ENCODE results near the gene CCN6.
"Not testable (repeated sequence)": the region's sequence is repeated elsewhere in the genome, so short reads cannot be mapped to it uniquely, and the experiment has no call there.

CCN6 gene

DNA sequence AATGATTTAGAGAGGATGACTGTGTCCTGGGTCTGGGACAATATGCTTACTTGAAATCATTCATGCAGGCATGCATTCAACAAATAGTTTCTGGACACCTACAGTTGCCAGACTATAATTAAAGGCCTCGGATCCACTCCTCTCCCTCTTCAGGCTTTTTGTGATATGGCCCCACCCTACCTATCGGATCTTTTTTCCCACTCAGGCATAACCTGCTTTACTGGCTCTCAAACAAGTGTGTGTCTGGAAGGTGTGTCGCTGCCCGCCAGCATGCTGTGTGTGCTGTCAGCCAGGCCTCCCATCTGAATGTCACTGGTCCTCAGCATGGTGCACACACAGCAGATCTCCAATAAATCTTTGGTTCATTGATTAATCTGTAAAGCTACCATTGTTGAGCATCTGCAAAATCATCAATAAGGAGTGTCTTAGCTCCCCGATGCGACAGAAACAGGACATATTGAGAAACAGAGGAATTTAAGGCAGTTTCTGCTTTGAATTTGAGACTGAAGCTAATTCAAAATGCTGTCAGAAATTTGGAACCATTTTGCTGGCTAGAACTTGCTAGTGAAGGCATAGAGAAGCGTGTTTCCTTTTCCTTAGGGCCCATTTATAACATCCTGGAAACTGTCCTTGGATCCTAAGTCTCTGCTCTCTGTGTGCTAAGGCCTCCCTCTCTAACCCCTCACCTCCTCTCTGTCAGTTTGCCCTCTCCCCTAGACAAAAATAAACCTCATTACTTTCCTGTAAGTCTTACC is 23.5 kb upstream of the CCN6 start:
- DNase-seq = no peak

DNA sequence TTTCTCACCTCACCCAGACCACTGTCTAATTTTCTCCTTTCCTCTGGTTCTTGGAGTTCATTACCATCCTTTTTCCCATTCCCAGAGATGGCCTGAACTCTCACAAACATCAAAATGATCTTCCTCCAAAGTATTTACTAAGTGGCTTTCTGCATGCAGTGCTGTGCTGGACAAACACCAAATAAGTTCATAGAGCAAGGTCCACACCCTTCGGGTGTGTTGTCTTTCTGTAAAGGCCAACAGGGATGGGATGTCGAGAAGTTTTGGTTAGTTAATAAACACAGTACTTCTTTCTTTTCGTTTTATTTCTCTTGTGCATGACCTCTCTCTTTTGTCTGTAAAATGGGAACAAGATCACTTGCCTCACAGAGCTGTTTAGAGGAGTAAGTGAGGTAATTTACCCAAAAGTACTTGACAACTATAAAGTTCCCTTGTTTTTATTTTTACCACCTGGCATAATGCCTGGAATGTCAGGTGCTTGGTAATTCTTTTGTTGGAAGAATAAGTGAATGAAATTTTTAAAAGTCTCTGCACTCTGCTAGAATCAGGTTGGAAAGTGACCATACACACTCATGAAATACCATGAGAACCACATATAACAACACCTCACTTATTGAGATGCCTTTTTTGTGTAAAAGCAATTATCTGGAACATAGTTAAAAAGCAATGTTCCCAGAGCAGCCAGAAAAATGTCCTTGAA is 22.8 kb upstream of the CCN6 start:
- no peak for DNase-seq

DNA sequence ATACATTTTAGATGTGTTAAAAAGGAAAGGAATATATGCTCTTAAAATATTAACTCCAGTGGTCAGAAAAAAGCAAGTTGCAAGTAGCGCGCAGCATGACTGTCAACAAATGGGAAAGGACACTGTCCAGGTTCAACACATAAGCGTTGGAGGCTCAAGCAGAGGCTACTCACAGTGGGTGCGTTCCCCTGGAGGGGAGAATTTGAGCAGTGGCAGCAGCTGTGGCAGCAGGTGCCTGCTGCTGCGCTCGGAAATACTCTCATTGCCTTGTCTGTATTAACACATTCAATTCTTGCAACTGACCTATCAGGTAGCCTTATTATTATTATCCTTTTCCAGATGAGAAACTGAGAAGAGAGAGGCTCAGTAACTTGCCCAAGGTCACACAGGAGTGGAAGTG is 21.9 kb upstream of the CCN6 start:
- no peak for DNase-seq

DNA sequence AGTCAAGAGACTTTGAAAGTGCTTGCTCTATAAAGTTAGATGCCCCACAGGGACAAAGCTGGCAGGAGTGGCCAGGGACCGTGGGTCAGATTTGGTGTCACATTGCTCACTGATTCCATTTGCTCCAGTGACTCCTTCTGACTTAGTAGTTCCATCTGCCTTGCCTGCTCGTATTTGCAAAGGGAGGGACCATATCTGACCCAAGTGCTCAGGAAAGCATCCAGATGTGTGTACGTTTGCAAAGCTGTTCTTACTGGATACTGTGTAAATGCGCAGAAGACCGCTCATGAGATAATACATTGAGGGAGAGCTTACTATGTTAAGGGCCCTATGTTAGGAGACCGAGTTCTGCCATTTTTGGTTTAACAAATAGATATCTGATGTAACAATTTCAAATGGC is 21.2 kb upstream of the CCN6 start:
- no peak for DNase-seq

DNA sequence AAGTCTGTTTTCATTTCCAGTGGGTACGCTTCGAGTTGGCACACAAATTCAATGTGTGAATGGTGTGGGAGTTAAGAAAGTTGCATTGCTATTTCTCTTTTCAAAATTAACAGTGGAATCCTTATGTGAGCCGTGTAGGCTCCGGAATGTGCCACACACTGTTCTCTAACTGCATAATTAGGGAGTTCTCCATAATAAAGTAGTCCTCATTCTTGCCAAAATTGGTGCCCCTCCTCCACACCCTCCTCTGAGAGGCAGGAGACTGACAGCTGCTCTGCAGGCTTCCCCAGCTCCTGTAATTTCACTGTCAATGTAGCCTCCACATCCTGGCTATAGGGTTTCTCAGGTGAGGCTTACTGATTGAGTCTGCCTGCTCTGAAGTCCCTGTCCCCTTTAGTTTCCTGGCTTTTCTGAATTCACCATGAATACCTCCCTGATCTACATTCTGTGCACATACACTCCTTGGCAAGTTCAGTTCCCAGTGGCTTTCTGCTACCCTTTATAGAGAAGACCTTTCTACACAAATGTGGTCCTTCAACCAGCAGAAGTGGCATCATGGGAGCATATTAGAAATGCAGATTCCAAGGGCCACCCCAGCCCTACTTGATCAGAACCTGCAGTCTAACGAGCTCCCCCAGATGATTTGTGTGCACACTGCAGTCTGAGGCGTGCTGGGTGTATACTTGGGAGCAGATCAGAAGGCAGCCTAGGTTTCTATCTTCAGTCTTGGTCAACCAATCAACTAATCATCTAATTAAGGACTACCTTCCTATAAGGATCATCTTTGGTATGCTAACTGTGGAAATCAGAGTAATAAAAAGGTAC is 19.9 kb upstream of the CCN6 start:
- DNase-seq = no peak

DNA sequence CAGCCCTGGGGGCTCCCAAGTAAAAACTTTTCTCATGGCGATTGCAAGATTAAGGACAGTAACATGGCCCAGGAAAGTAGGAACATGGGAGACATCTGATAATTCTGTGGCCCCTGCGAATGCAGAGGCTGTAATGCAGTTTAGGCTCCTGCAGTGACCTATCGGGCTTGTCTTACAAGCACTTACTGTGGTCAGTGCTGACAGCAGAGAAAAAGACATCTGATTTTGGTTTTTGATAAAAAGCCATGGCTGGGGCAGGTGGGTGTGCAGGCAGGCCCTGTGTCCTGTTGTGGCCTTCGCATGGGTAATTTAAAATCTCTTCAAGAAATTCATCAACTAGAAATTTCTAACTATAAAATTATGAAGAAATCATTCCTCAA is 19.3 kb upstream of the CCN6 start:
- DNase-seq = no peak

DNA sequence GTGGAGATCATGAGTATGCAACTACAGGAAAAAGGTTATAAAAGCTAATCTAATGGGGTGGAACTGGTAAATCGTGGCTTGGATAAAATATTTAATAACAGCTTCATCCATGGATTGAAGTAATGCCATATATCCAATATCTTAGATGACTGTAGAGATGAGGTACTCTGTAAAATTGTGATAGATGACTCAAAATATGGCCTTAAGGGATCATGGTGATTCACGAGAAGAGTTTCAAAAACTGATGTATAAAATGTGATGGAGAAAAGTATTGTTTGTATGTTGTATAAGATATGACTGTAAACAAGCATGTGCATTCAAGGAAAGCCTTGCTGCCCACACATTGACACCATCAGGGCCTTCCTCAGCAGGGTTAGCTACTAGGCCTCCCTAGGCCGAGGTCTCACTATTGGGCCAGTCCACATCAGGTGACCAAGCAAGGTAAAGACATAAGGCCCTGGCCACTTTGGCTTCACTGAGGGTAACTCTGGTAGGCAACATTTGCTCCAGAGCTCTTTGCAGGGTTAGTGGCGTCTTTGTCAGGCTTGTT is 17.7 kb upstream of the CCN6 start:
- no peak for DNase-seq

DNA sequence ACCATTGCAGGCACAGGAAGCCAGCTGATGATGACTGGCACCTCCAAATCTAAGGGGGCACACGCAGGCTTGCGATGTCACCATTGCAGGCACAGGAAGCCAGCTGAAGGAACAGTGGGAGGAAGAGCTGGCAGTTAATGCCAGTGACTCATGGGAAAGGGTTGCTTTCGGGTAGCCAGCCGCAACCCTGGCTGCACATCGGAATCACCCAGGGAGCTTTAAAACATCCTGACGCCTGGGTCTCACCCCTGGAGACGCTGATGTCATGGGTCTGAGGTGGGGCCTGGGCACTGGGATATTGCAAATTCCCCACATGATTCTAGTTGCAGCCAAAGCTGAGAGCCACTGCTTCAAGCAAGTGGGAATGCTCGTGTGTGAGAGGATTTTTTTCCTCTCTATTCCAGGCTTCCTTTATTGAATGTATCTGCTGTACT is 16.1 kb upstream of the CCN6 start:
- DNase-seq = no peak

DNA sequence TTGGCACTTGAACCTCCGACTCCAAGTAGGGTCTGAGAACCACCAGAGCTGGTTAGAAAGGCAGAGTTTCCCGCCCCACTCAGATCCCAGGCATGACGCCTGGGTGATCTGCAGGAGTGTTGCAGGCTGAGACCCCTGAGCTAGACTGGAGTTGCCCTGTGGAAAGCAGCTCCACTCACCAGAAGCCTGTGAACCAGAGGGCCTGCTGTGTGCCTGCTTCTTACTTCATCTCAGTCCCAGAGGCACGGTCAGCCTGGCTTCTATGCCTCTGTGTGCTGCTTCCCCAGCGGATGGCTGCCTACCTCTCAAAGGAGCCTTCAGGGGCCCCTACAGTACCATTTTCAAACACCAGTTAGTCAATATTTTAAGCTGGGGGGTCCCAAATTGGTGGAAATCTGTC is 15.6 kb upstream of the CCN6 start:
- DNase-seq = no peak

DNA sequence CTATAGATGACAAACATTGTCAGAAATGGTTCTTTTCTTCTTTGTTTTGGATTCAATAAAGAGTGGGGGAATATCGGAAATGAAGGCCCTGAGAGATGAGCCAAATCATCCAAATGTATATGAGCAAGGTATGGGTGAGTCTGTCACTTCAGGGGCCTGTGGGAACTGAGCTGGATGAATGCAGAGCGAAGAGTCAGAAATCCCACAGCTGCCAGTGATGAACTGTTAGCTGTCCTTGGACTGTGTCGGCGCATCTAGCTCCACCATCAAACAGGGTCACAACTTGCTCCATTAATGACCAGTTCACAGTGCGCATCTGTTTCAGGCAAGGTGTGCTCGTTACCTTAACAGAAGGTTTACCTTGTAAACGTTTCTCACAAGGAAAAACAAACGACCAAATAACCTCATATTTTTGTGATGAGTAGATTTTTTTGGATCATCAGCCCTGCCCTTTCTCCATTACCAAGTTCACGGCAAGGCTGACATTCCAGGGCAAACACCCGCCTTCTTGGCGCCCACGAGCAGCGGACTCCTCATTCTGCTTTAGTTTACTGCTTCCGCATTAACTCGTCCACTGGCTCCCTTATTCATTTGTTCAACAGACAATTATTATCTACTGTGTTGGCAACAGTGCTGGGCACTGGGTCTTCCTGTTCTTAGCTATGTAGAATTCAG is 15.0 kb upstream of the CCN6 start:
- no peak for DNase-seq

DNA sequence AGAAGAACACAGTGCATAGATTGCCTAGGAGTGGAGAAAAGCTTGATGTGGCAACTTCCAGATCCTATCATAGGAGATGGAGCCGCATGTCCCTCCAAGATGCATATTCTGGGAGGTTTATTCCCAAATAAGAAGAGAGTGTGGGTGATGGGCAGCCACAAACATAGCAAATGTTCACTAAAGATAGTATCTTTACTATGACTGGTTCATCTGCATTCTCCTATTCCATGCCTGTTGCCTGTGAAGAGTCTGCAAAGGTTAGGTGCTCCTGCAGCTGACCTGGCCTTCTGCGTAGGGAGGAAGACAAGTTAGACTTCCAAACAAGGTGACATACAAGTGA is 14.5 kb upstream of the CCN6 start:
- no peak for DNase-seq

DNA sequence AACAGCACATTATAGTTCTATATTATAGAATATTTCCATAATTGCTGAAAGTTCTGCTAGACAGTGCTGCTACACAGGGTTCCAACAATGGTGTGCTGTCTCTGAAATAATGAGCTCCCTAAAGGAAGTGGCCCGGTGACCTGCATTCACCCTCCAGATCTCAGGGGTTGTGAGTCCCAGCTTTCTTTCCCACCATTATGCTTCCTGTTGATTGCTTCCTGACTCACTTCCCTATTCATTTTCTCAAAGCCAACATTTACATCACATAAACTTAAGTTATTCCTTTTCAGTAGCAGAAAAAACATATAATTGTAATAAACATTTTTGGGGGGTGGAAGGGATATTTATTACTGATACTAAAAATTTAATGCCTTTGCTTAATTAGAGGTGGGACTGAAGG is 12.9 kb upstream of the CCN6 start:
- no peak for DNase-seq

DNA sequence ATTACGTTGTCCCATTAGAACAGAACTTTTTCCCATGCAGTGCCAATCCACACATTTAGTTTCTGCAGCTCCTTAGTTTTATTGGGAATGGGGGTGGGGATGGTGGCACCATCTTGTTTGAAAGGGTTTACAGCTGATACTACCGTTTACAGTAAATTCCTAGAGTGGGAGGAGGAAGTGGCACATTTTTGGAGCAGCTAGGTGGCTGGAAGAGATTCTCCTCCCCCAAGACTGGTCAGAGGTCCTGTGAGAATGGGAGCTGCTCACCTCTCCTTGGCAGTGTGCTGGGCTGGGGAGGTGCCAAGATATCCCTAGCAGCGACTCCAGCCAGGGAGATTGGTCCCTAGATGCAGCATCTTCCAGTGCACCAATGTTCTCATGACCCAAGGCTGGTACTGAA is 12.4 kb upstream of the CCN6 start:
- DNase-seq = no peak

DNA sequence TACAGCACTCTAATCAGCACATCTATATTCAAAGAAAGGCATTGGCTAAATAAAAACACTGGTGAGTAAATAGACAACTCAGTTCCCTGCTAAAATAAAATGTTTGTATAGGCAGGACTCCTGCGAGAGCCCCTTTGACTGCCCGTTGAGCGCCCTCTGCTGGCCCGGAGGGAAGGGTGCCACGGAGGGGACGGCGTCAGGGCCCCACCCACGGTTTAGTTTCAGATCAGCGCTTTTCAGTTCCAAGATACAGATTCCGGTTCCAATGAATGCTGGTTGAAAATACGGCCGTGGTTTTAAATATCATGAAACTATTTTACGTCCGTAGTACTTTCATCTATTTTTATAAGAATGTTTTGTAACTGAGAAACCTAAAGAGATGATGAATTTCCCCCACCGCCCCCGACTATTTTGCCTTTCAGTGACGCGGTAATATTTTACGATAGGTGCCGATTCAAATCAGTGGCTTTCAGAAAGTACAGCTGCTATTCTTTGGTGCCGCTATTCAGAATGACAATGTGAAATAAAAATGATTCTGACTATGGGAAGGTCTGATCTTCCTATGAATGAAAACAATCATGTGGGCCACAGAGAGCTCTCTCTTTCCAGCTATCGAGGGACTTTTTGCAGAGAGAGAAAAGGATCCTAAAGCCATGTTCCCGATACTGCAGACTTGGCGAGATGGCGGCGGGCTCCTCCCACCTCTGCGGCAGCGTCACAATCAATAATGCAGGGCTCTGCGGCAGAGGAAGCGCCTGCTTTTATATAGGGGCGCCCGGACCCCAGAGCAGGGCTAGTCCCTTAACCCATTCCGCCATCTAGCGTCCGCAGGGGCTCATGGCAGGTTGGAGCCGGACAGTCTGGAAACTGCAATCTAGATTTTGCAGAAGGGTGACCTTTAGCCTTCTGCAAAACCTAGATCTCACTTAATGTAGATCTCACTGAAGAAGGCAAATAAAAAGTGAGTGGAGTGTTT is 10.6 kb upstream of the CCN6 start:
- DNase-seq = peak; percentile 83

DNA sequence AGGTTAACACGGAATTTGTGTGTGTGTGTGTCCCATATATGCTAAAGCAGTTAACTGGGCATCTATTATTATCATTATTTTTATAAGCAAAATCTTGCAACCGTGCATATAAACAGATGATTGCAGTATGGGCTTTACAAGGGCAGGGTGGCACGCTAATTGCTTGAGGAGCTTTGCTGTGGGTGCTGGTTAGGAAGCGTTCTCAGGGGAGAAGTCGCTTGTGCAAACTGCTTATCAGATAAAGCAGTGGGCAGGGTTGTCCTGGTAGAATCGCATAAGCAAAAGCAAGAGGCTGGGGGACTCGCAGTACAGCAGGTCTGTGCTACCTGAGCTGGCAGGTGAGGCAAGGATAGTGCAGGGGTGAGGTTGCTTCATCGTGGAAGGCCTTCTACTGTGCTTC is 9.7 kb upstream of the CCN6 start:
- no peak for DNase-seq

DNA sequence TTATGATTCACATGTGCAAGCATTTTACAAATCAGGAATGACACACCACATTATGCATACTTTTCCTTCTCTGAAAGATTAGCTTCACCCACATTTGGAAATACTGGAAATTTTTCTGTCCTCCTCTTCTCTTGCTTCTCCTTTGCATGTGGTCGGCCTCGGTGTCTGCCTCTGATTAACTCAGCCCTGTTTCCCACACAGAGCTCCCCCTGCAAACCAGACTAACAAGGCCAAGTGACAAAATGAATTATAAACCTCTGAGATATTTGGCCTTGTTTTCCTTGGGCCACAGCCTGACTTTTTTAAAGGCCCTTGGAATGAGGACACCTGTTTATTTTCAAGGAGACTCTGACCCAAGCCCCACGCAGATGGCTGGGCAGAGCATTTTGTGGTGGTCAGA is 9.0 kb upstream of the CCN6 start:
- DNase-seq = no peak

DNA sequence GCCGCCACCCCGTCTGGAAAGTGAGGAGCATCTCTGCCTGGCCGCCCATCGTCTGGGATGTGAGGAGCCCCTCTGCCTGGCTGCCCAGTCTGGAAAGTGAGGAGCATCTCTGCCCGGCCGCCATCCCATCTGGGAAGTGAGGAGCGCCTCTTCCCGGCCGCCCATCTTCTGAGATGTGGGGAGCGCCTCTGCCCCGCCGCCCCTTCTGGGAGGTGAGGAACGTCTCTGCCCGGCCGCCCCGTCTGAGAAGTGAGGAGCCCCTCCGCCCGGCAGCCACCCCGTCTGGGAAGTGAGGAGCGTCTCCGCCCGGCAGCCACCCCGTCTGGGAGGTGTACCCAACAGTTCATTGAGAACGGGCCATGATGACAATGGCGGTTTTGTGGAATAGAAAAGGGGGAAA is 6.4 kb upstream of the CCN6 start:
- DNase-seq = not testable (repeated sequence)

DNA sequence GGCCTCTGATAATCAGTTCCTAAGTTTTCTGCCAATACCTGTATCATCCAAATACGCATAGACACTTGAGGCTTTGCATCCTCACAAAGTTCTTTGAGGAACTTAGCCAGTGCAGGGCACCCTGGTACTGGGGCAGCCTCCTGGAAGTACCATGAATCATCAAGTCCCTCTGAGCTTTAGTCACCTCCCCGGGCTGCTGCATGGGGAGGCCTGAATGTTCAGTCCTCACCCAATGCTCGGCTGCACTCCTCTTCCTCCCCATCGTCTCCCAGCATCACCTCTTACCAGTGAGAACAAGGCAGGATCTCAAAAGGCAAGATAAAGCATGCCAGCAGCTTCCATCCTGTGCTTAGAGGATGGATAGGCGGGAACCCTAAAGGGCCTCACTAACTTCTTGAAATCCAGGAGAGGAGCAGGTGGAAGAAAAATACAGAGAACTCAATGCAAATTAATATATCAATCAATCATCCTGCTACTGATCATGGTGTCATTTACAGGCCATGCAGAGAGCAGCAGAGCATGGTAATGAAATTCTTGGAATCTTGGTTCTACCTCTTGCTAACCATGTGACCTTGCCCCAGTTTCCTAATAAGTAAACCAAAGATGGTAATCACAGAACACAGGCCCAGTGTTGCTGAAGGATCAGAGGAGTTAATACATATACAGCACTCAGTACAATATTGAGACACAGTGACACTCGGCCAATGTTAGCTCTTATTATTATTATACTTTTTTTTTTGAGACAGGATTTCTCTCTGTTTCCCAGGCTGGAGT is 4.7 kb upstream of the CCN6 start:
- no peak for DNase-seq

DNA sequence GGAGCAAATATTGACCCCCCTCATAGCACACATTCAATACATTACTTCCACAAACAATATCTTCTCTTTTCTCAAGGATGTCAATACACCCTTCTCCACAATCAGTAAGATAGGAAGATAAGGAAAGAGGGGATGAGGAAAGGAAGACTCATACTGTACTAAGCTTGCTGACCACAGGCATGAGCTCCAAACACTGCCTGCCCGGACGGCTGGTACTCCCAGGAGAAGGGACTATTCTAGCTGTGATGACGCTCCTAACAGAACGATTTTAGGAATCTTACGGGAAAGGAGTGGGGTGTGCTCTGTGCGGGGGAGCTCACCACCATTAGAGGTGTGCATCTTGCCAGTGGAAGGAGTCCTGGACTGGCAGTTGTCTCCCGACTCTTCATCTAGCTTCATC is 3.9 kb upstream of the CCN6 start:
- no peak for DNase-seq

DNA sequence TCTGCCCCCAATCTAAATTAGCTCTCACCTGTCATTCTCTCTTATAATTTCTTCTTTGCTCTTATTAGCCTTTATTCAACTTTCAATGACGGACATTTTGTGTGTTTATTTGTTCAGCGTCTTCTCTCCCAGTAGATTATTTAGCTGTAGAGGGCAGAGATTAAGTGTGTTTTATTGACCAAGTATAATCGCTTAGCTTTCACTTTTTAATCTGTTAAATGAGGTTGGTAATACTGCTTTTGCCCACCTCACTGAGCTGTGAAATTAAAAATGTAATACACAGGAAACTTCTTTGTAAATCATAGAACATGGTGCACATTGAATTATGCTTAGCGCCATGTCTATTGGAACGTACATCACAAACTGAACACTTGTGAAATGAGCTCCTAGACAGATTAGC is 3.5 kb upstream of the CCN6 start:
- DNase-seq = no peak

DNA sequence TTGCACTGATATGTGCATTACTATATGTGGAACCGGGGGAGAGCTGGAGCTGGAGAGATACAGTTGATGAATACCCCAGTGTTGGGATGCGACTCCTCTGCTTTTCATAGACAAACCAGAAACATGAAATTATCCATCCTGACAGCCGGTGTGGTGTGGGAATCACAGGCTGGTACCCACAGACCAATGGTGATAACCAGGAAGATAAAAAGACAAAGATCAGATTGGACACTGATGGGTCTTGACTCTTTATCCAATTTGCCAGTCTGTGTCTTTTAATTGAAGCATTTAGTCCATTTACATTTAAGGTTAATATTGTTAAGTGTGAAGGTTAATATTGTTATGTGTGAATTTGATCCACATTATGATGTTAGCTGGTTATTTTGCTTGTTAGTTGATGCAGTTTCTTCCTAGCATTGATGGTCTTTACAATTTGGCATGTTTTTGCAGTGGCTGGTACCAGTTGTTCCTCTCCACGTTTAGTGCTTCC is 2.6 kb upstream of the CCN6 start:
- DNase-seq = not testable (repeated sequence)

Measured in GDM1 (cell line).